Sigmoid colon (tissue), 7 donors: ENCODE results near the gene OGFR. TPM values are rescaled to one million over a fixed set of nuclear protein-coding genes. Genes with fewer than 3 reads are reported as not detected.

ENCODE experiments used
- DNase-seq: peaks from one replicate; pipeline ENCODE4 v3.0.0-alpha.2; 2019
- H3K27ac ChIP-seq, 4 donors: fragments of 200-600 bp; sonication (generic); one replicate each; pipeline ENCODE4 v1.5.1; 2016 to 2019; ENCODE audit warnings: mild to moderate bottlenecking in 1 of 4
- H3K27me3 ChIP-seq, 3 donors: fragments of 200-600 bp; sonication (generic); one replicate each; pipeline ENCODE4 v1.5.1; 2019; ENCODE audit warnings: mild to moderate bottlenecking in 1 of 3
- H3K36me3 ChIP-seq, 4 donors: fragments of 200-600 bp; sonication (generic); one replicate each; pipeline ENCODE4 v1.5.1; 2016 to 2019
- H3K4me1 ChIP-seq, 4 donors: fragments of 200-600 bp; sonication (generic); one replicate each; pipeline ENCODE4 v1.5.1; 2017 to 2019
- H3K4me3 ChIP-seq, 4 donors: fragments of 200-600 bp; sonication (generic); one replicate each; pipeline ENCODE4 v1.5.1; 2017 to 2019; ENCODE audit warnings: mild to moderate bottlenecking in 2 of 4, moderate library complexity in 1 of 4
- H3K9me3 ChIP-seq, 4 donors: fragments of 200-600 bp in 3 of 4; sonication (generic) in 3 of 4; one replicate each; pipeline versions ENCODE4 v1.5.1 to v1.6.1; 2013 to 2019
- EP300 ChIP-seq, 4 donors: sonication (generic); formaldehyde crosslinking; IDR thresholded peaks; one replicate each; pipeline ENCODE4 v1.6.1; 2017; ENCODE audit warnings: antibody characterized with exemption in 4 of 4
- POLR2A ChIP-seq, 2 donors: fragments of 450-650 bp; IDR thresholded peaks; one replicate each; pipeline ENCODE4 v1.6.1; 2016; ENCODE audit warnings: antibody characterized with exemption in 2 of 2, mild to moderate bottlenecking in 2 of 2, moderate library complexity in 2 of 2
- POLR2AphosphoS5 ChIP-seq, 4 donors: sonication (generic); formaldehyde crosslinking; IDR thresholded peaks; one replicate each; pipeline ENCODE4 v1.6.1; 2017; ENCODE audit warnings: antibody characterized with exemption in 4 of 4
- WGBS, 2 donors: extraction: QIAGEN DNeasy Blood & Tissue Kit; methylation state at CpG; one replicate each; pipeline ENCODE4 v1.1.7; 2013; 5-methylcytosine and 5-hydroxymethylcytosine counted together
- intact Hi-C: fragments of 100-400 bp; cut with DNase I; formaldehyde crosslinking; loops from one replicate; pipeline ENCODE4 v1.15.1; 2023
- polyA plus RNA-seq, 3 donors: library from polyadenylated mRNA; stranded (reverse); fragments of 200-250 nt; gene quantifications; one replicate each; pipeline ENCODE4 v1.2.3, GENCODE V29; 2013
- total RNA-seq, 4 donors: library from RNA; depleted of rRNA; stranded (reverse); fragments of >200 nt; gene quantifications; one replicate each; pipeline ENCODE4 v1.1.0, GENCODE V29; 2016
- TF ChIP-seq, protein P1 (sequence below), 4 experiments: fragments of 450-650 bp in 3 of 4; fragments of 200-600 bp in 1 of 4; IDR thresholded peaks; one replicate each; pipeline ENCODE4 v1.5.1; 2016 to 2019; ENCODE audit warnings: antibody characterized with exemption in 4 of 4, mild to moderate bottlenecking in 3 of 4, moderate library complexity in 2 of 4
- donor health status: healthy with polysubstance abuse.
- donor health status: Bipolar disorder and iron deficiency.
- donor health status: healthy.

OGFR gene
- total and polyA plus RNA-seq, 7 donors = 22.2 to 64.8 (median 46.6) TPM

- WGBS, 2 donors = 72% methylated on average over 27 of the region's 27 CpGs
- intact Hi-C loops = no loop called here
- TF ChIP-seq, protein P1, sequence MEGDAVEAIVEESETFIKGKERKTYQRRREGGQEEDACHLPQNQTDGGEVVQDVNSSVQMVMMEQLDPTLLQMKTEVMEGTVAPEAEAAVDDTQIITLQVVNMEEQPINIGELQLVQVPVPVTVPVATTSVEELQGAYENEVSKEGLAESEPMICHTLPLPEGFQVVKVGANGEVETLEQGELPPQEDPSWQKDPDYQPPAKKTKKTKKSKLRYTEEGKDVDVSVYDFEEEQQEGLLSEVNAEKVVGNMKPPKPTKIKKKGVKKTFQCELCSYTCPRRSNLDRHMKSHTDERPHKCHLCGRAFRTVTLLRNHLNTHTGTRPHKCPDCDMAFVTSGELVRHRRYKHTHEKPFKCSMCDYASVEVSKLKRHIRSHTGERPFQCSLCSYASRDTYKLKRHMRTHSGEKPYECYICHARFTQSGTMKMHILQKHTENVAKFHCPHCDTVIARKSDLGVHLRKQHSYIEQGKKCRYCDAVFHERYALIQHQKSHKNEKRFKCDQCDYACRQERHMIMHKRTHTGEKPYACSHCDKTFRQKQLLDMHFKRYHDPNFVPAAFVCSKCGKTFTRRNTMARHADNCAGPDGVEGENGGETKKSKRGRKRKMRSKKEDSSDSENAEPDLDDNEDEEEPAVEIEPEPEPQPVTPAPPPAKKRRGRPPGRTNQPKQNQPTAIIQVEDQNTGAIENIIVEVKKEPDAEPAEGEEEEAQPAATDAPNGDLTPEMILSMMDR (IDR thresholded peaks at IDR 0.05) = no peak
- TF ChIP-seq EP300 (IDR thresholded peaks at IDR 0.05) = no peak
- no peaks in the 10 kb centered on the region for H3K9me3 ChIP-seq
- H3K4me1 ChIP-seq = peaks cover 3 to 14% (median 10%) of the 10 kb centered on the region in 4 donors
- no peaks in the 10 kb centered on the region for H3K27me3 ChIP-seq
- no peaks in the 10 kb centered on the region for H3K36me3 ChIP-seq
- DNase-seq = no peak
- peak overlapping the region in 1 of 4 donors; percentile 86 for H3K27ac ChIP-seq
- H3K4me3 ChIP-seq = no peak overlapping the region
Observed at GRCh38 chr20:62825986-62826645, 21.5 kb downstream of the OGFR start.

DNA sequence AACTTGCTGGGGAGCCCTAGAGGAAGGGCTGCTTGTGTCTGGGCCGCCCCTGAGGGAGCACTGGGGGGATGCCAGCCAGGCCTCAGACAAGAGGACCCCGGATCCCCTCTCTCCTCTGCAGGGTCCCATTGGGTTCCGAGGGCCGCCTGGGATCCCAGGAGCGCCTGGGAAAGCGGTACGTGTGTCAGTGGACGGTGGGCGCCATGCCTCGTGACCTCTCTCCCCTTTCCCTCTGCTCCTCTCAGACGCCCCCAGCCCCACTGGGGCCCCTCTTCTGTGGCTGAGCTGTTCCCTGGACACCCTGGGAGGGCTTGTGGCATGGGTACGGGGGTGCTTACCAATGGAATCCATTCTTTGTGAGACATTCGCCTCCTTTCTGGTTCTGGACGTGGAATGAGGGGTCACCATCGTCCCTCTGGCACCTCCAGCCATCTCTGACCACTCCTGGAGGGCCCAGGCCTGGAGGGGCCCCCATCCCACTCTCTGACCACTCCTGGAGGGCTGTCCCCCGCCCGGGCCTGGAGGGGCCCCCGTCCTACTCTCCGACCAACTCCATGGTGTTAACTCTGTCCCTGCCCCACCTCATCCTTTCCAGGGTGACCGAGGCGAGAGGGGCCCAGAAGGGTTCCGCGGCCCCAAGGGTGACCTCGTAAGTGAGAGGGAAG is 22.1 kb downstream of the OGFR start:
- no peak for TF ChIP-seq EP300 (IDR thresholded peaks at IDR 0.05)
- TF ChIP-seq, protein P1 (IDR thresholded peaks at IDR 0.05) = no peak
- no peak for TF ChIP-seq POLR2AphosphoS5 (IDR thresholded peaks at IDR 0.05)
- no peak for TF ChIP-seq POLR2A (IDR thresholded peaks at IDR 0.05)
- H3K27ac ChIP-seq = no peak overlapping the region
- intact Hi-C loops = no loop called here

GRCh38 chr20:62827311-62828038 is 22.8 kb downstream of the OGFR start:
- H3K4me1 ChIP-seq = peaks cover 3 to 28% (median 20%) of the 10 kb centered on the region in 4 donors
- H3K9me3 ChIP-seq = no peaks in the 10 kb centered on the region
- WGBS, 2 donors = 84 to 87% methylated on average over 29 of the region's 29 CpGs
- no peaks in the 10 kb centered on the region for H3K36me3 ChIP-seq
- no peak overlapping the region for H3K4me3 ChIP-seq
- TF ChIP-seq POLR2A (IDR thresholded peaks at IDR 0.05) (no peak), EP300 (IDR thresholded peaks at IDR 0.05) (no peak), POLR2AphosphoS5 (IDR thresholded peaks at IDR 0.05) (no peak)
- TF ChIP-seq, protein P1 (IDR thresholded peaks at IDR 0.05) = no peak
- DNase-seq = no peak
- H3K27me3 ChIP-seq = no peaks in the 10 kb centered on the region
- intact Hi-C loops = no loop called here
- no peak overlapping the region for H3K27ac ChIP-seq

More for the DNA sequence above, 22.1 kb downstream of the OGFR start:
- Histone ChIP-seq H3K27me3 (no peaks in the 10 kb centered on the region), H3K4me3 (no peak overlapping the region), H3K9me3 (no peaks in the 10 kb centered on the region), H3K4me1 (peaks cover 3 to 21% (median 13%) of the 10 kb centered on the region in 4 donors), H3K36me3 (no peaks in the 10 kb centered on the region)
- no peak for DNase-seq
- 91 to 93% methylated on average over 24 of the region's 24 CpGs for WGBS, 2 donors

DNA sequence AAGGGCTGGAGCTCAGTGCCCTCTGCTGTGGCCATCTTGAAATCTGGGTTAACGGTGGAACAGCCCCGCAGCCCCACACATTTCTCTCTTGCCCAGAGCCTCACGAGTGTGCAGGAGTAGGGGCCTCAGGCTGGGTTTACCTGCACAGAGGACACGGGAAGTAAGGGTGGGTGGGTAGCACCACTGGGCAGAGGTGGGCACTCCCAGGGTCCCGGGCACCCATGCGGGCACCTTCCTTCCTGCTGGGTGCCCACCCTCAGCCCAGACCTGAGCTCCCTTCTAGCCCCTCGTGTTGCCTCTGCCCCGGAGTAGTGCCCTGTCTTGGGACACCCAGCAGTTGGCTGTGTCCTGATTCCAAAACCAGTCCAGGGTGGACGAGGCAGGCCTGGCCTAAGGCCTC is 23.4 kb downstream of the OGFR start:
- DNase-seq = no peak
- H3K4me1 ChIP-seq = peaks cover 3 to 34% (median 25%) of the 10 kb centered on the region in 4 donors
- H3K9me3 ChIP-seq = no peaks in the 10 kb centered on the region
- no peak overlapping the region for H3K4me3 ChIP-seq
- intact Hi-C loops = no loop called here
- no peaks in the 10 kb centered on the region for H3K27me3 ChIP-seq
- no peak overlapping the region for H3K27ac ChIP-seq
- WGBS, 2 donors = 86 to 93% methylated on average over 9 of the region's 9 CpGs
- TF ChIP-seq POLR2A (IDR thresholded peaks at IDR 0.05) = no peak
- TF ChIP-seq, protein P1 (IDR thresholded peaks at IDR 0.05) = no peak
- no peak for TF ChIP-seq POLR2AphosphoS5 (IDR thresholded peaks at IDR 0.05)
- no peak for TF ChIP-seq EP300 (IDR thresholded peaks at IDR 0.05)
- H3K36me3 ChIP-seq = no peaks in the 10 kb centered on the region
